Osteocyte (in vitro differentiated cells): ENCODE data around the gene OR3A2. TPM values are rescaled to one million over a fixed set of nuclear protein-coding genes. Genes with fewer than 3 reads are reported as not detected.
"Not testable (repeated sequence)": the region's sequence is repeated elsewhere in the genome, so short reads cannot be mapped to it uniquely, and the experiment has no call there.

Experiments used
- DNase-seq: peaks from one replicate; pipeline ENCODE4 v3.0.0; 2021; ENCODE audit warnings: mixed read lengths; ENCODE audit not compliant: unreplicated experiment; ENCODE audit errors: extremely low spot score
- H3K27ac Mint-ChIP-seq: one replicate; pipeline ENCODE4 v1.8.0; 2021; ENCODE audit warnings: mild to moderate bottlenecking, mixed read lengths; ENCODE audit not compliant: unreplicated experiment
- H3K27me3 Mint-ChIP-seq: one replicate; pipeline ENCODE4 v1.8.0; 2021; ENCODE audit warnings: mixed read lengths; ENCODE audit not compliant: unreplicated experiment
- H3K36me3 Mint-ChIP-seq: one replicate; pipeline ENCODE4 v1.8.0; 2021; ENCODE audit warnings: mixed read lengths; ENCODE audit not compliant: unreplicated experiment
- H3K4me1 Mint-ChIP-seq: one replicate; pipeline ENCODE4 v1.8.0; 2021; ENCODE audit warnings: mixed read lengths; ENCODE audit not compliant: unreplicated experiment
- H3K4me3 Mint-ChIP-seq: one replicate; pipeline ENCODE4 v1.8.0; 2021; ENCODE audit warnings: mild to moderate bottlenecking, moderate library complexity, mixed read lengths; ENCODE audit not compliant: unreplicated experiment
- H3K9me3 Mint-ChIP-seq: one replicate; pipeline ENCODE4 v1.8.0; 2021; ENCODE audit warnings: mixed read lengths; ENCODE audit not compliant: unreplicated experiment
- total RNA-seq: library from RNA; stranded (reverse); gene quantifications from 2 replicates; pipeline ENCODE4 v1.2.1, GENCODE V29; 2021
- TF ChIP-seq, protein P1 (sequence below): fragments of 200-600 bp; sonication (generic); IDR thresholded peaks from 2 replicates; pipeline ENCODE4 v1.5.0; 2021; ENCODE audit warnings: antibody characterized with exemption, mild to moderate bottlenecking, moderate library complexity

OR3A2 gene
- total RNA-seq, 1 donor from 2014 or later, result not detected

DNA sequence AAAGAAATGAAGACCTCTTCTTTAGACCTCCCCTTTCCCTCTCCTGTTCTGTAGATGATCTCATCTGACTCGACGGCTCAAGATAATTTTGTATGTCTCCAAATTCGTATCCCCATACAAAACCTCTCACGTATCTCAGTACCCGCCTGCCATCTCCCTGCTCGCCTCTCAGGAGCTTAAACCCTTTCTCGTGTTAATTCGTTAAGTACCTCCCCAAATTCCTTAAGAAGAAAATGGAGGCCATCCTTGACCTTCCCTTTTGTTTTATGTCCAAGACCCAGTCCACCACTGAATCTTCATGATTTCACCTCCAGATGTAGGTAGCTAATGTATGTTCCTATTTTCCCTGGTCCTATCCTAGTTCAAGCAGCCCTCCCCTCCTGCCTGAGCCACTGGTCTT lies 129.5 kb downstream of the OR3A2 start:
- Mint-ChIP-seq H3K36me3 (no peaks in the 10 kb centered on the region), H3K4me3 (no peak overlapping the region), H3K27ac (no peak overlapping the region), H3K4me1 (no peaks in the 10 kb centered on the region), H3K27me3 (no peaks in the 10 kb centered on the region), H3K9me3 (peaks cover 9% of the 10 kb centered on the region)
- no peak for DNase-seq
- TF ChIP-seq, protein P1, sequence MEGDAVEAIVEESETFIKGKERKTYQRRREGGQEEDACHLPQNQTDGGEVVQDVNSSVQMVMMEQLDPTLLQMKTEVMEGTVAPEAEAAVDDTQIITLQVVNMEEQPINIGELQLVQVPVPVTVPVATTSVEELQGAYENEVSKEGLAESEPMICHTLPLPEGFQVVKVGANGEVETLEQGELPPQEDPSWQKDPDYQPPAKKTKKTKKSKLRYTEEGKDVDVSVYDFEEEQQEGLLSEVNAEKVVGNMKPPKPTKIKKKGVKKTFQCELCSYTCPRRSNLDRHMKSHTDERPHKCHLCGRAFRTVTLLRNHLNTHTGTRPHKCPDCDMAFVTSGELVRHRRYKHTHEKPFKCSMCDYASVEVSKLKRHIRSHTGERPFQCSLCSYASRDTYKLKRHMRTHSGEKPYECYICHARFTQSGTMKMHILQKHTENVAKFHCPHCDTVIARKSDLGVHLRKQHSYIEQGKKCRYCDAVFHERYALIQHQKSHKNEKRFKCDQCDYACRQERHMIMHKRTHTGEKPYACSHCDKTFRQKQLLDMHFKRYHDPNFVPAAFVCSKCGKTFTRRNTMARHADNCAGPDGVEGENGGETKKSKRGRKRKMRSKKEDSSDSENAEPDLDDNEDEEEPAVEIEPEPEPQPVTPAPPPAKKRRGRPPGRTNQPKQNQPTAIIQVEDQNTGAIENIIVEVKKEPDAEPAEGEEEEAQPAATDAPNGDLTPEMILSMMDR, result no peak

DNA sequence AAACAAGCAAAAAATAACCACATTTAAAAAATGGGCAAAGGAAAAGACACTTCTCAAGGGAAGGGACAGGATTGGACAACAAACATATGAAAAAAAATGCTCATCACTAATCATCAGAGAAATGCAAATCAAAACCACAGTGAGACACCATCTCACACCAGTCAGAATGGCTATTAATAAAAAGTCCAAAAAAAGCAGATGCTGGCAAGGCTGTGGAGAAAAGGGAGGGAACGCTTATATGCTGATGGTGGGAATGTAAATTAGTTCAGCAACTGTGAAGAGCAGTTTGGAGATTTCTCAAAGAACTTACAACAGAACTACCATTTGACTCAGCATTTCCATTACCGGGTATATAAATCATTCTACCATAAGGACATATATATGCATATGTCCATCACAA lies 137.1 kb downstream of the OR3A2 start:
- H3K27me3 Mint-ChIP-seq, H3K27ac Mint-ChIP-seq, H3K4me3 Mint-ChIP-seq, DNase-seq, H3K36me3 Mint-ChIP-seq, H3K9me3 Mint-ChIP-seq, H3K4me1 Mint-ChIP-seq: not testable (repeated sequence)

DNA sequence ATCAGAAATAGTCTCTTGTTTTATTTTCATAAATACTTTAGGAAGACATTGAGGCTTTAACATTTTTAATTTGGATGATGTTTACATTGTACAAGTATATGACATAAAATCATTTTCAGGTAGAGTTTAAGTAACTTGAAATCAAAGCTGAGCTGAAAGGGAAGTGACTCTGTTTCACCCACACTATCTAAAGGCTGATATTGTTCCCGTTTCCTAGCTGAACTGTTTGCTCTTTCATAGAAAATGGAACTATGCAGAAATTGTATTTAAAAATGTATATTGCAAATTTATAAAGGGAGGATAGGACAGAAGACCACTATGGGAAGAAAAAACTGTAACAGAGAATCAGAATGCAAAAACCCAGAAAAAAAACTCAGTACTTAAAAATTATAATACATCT lies 141.3 kb downstream of the OR3A2 start:
- not testable (repeated sequence) for DNase-seq, H3K36me3 Mint-ChIP-seq, H3K4me1 Mint-ChIP-seq, H3K4me3 Mint-ChIP-seq, H3K27ac Mint-ChIP-seq, H3K27me3 Mint-ChIP-seq, H3K9me3 Mint-ChIP-seq

DNA sequence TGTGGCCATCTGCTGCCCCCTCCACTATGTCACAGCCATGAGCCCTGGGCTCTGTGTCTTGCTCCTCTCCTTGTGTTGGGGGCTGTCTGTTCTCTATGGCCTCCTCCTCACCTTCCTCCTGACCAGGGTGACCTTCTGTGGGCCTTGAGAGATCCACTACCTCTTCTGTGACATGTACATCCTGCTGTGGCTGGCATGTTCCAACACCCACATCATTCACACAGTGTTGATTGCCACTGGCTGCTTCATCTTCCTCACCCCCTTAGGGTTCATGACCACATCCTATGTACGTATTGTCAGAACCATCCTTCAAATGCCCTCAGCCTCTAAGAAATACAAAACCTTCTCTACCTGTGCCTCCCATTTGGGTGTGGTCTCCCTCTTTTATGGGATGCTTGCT lies 145.1 kb downstream of the OR3A2 start:
- not testable (repeated sequence) for H3K27ac Mint-ChIP-seq, H3K4me3 Mint-ChIP-seq, H3K9me3 Mint-ChIP-seq, H3K27me3 Mint-ChIP-seq, H3K4me1 Mint-ChIP-seq, H3K36me3 Mint-ChIP-seq, DNase-seq

DNA sequence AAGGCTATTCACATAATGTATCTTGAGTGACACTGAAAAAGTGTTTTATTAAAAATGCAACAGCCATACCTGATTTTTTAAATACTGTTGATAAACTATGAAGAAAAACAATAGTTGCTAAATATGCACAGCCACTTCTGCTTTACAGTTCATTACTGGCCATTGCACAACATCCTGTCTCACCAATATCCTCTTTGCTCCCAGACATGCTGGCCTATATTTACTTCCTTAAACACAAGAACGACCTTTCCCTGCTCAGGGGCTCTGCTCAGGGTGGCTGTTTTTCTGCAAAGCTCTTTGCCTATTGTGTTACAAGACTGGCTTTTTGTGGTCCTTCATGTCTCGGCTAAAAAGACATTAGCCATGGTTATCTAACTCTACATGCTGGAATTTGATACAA lies 147.4 kb downstream of the OR3A2 start:
- not testable (repeated sequence) for DNase-seq, H3K9me3 Mint-ChIP-seq, H3K27ac Mint-ChIP-seq, H3K27me3 Mint-ChIP-seq, H3K4me3 Mint-ChIP-seq, H3K4me1 Mint-ChIP-seq, H3K36me3 Mint-ChIP-seq

DNA sequence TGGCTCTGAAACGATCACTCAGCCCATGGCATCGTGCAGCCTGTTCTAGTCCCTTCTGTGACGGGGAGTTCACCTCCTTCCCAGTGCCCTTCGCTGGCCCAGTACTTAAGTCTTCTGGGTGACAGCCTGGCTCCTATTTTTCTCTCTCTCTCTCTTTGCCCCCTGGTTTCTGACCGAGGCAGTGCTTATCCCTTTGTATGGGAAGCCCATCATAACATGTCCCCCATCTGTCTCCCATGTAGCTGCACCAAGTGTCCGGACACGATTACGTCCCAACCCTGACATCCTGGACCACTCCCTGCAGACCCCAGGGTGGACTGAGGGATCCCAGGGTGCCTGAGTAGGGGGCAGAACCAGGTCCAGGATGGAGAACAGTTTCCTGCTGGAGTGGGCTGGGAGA lies 153.8 kb downstream of the OR3A2 start:
- H3K4me3 Mint-ChIP-seq, H3K36me3 Mint-ChIP-seq, H3K4me1 Mint-ChIP-seq, DNase-seq, H3K9me3 Mint-ChIP-seq, H3K27me3 Mint-ChIP-seq, H3K27ac Mint-ChIP-seq: not testable (repeated sequence)

Other genes with a start within 250 kb of the OR3A2 start
- gene OR1A2, start 188.8 kb downstream of the OR3A2 start, total RNA-seq, result not detected in 2 replicates
- gene OR1A1, start 178.6 kb downstream of the OR3A2 start, total RNA-seq, result not detected in 2 replicates
- gene OR3A1, start 87.9 kb downstream of the OR3A2 start, total RNA-seq, result not detected in 2 replicates
- gene OR1E1, start 12.1 kb upstream of the OR3A2 start, total RNA-seq, result not detected in 2 replicates
- not detected in 2 replicates for gene OR3A3, start 25.1 kb upstream of the OR3A2 start, total RNA-seq
- gene OR1E2, start 47.5 kb upstream of the OR3A2 start, total RNA-seq, result not detected in 2 replicates
- not detected in 2 replicates for gene SPATA22, start 85.5 kb upstream of the OR3A2 start, total RNA-seq
- not detected in 2 replicates for gene ASPA, start 89.7 kb upstream of the OR3A2 start, total RNA-seq
- 0.08 and 0.50 TPM in 2 replicates for gene TRPV3, start 171.5 kb upstream of the OR3A2 start, total RNA-seq
- gene TRPV1, start 223.1 kb upstream of the OR3A2 start, total RNA-seq, result 4.0 and 4.5 TPM in 2 replicates
- gene SHPK, start 249.9 kb upstream of the OR3A2 start, total RNA-seq, result 8.5 and 9.8 TPM in 2 replicates